ENCODE measurements around the gene RELB.
"Not testable (repeated sequence)": the region's sequence is repeated elsewhere in the genome, so short reads cannot be mapped to it uniquely, and the experiment has no call there.

Gene RELB

DNA sequence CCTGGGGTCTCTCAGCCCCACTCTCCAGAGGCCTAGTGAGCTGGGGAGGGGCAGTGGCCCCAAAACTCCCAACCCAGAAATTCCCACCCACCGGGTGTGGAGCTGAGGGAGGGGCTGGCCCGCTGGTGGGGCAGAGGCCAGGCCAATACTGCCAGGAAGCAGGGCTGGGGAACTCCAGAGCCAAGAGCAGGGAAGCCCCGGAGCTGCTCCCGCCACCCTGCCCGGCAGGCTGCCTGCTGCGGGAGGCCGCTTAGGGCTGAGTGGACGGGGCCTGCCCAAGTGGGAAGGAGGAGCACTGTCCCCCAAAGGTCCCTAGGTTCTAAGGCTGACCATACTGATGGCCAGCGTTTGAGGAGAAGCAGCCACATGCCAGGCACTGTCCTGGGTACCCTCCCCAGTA lies 13.0 kb upstream of the RELB start:
- Histone ChIP-seq H3K36me3 (ENCODE audit: control insufficient read depth in 1 of 2, insufficient read depth in 2 of 2, low read length in 2 of 2) (peaks cover 27 to 83% of the 10 kb centered on the region in 2 donors), H3K27ac (ENCODE audit: low read length) (no peak overlapping the region), H3K4me3 (ENCODE audit: low read depth in 1 of 2, low read length in 2 of 2) (no peak overlapping the region), H3K27me3 (ENCODE audit: low read depth, low read length) (no peaks in the 10 kb centered on the region), H3K9me3 (ENCODE audit: control insufficient read depth in 1 of 2, low read length in 2 of 2) (no peaks in the 10 kb centered on the region), H3K4me1 (ENCODE audit: control insufficient read depth in 1 of 2, insufficient read depth in 2 of 2, low read length in 2 of 2) (no peaks in the 10 kb centered on the region)

DNA sequence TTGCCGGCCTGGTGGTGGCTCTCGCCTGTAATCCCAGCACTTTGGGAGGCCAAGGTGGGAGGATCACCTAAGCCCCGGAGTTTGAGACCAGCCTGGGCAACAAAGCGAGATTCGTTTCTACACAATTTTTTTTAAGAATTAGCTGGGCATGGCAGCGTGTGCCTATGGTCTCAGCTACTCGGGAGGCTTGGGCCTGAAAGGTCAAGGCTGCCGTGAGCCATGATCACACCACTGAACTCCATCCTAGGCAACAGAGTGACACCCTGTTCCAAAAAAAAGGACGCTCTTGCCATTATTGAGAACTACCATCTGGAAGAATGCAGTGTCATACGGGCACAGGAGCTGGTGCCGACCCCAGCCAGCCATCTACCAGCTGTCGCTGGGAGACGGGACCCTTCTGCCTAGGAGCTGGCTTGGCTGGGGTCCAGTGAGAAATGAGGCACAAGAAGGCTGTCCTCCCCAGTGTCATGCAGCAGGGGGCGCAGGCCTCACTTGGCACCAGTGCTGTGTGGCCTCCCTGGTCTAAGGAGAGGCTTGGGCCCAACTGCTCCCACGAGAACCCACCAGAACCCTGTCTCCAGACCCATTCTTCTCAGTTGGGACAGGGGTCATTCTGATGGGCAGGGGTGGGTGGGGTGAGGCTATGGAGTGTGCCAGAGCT lies 12.2 kb upstream of the RELB start:
- Histone ChIP-seq H3K36me3 (ENCODE audit: control insufficient read depth in 1 of 2, insufficient read depth in 2 of 2, low read length in 2 of 2) (peaks cover 25 to 79% of the 10 kb centered on the region in 2 donors), H3K27me3 (ENCODE audit: low read depth, low read length) (no peaks in the 10 kb centered on the region), H3K9me3 (ENCODE audit: control insufficient read depth in 1 of 2, low read length in 2 of 2) (no peaks in the 10 kb centered on the region), H3K4me3 (ENCODE audit: low read depth in 1 of 2, low read length in 2 of 2) (no peak overlapping the region), H3K27ac (ENCODE audit: low read length) (no peak overlapping the region), H3K4me1 (ENCODE audit: control insufficient read depth in 1 of 2, insufficient read depth in 2 of 2, low read length in 2 of 2) (no peaks in the 10 kb centered on the region)

DNA sequence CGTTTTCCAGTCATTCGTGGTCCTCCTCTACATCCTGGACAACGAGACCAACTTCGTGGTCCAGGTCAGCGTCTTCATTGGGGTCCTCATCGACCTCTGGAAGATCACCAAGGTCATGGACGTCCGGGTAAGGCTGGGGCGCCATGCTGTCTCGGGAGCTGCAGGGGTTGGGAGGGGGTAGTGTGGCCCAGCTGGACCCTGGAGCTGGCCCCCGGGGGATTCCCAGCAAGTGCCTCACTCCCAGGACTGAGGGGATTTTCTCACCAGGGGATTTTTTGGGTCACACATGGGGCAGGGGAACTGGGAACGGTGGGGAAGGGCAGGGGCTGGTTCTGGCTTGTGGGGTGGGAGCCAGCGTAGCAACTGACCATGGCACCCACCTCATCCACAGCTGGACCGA lies 10.8 kb upstream of the RELB start:
- Histone ChIP-seq H3K4me1 (ENCODE audit: control insufficient read depth in 1 of 2, insufficient read depth in 2 of 2, low read length in 2 of 2) (no peaks in the 10 kb centered on the region), H3K4me3 (ENCODE audit: low read depth in 1 of 2, low read length in 2 of 2) (no peak overlapping the region), H3K27ac (ENCODE audit: low read length) (no peak overlapping the region), H3K36me3 (ENCODE audit: control insufficient read depth in 1 of 2, insufficient read depth in 2 of 2, low read length in 2 of 2) (peaks cover 15 to 64% of the 10 kb centered on the region in 2 donors), H3K9me3 (ENCODE audit: control insufficient read depth in 1 of 2, low read length in 2 of 2) (no peaks in the 10 kb centered on the region), H3K27me3 (ENCODE audit: low read depth, low read length) (no peaks in the 10 kb centered on the region)

DNA sequence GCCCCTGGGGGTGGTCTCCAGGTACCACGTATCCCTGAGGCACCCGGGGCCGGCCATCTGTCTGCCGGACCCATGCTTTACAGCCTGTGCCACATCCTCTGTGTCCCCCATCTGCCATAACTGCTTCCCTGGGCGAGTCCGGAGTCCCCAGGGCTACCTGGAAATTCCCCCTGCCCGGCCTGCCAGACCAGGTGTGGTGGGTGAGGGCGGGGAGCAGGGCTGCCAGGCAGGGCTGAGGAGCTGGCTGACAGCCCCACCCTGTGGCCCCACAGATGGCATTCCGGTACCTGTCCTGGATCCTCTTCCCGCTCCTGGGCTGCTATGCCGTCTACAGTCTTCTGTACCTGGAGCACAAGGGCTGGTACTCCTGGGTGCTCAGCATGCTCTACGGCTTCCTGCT lies 10.3 kb upstream of the RELB start:
- Histone ChIP-seq H3K36me3 (ENCODE audit: control insufficient read depth in 1 of 2, insufficient read depth in 2 of 2, low read length in 2 of 2) (peaks cover 14 to 60% of the 10 kb centered on the region in 2 donors), H3K4me3 (ENCODE audit: low read depth in 1 of 2, low read length in 2 of 2) (no peak overlapping the region), H3K9me3 (ENCODE audit: control insufficient read depth in 1 of 2, low read length in 2 of 2) (no peaks in the 10 kb centered on the region), H3K27me3 (ENCODE audit: low read depth, low read length) (no peaks in the 10 kb centered on the region), H3K27ac (ENCODE audit: low read length) (no peak overlapping the region), H3K4me1 (ENCODE audit: control insufficient read depth in 1 of 2, insufficient read depth in 2 of 2, low read length in 2 of 2) (no peaks in the 10 kb centered on the region)

DNA sequence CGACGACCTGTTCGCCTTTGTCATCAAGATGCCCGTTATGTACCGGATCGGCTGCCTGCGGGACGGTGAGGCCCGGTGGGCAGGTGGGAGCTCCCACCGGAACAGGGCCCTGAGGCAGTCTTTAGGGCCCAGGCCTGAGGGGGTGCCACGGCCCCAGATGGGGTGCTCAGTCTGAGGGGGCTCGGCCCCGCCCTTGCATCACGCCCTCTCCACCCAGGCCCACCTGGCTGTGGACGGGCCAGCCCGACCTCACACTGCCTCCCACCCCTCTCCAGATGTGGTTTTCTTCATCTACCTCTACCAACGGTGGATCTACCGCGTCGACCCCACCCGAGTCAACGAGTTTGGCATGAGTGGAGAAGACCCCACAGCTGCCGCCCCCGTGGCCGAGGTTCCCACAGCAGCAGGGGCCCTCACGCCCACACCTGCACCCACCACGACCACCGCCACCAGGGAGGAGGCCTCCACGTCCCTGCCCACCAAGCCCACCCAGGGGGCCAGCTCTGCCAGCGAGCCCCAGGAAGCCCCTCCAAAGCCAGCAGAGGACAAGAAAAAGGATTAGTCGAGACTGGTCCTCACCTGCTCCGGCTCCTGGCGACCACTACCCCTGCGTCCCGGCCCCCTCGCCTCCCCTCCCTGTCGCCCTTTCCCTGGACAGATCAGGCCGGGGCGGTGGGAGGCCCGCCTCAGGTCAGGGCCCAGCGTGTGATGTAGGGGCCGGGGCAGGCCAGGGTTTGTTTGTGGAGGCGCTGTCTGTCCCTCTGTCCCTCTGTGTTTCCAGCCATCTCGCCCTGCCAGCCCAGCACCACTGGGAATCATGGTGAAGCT lies 8.7 kb upstream of the RELB start:
- Histone ChIP-seq H3K4me3 (ENCODE audit: low read depth in 1 of 2, low read length in 2 of 2) (no peak overlapping the region), H3K36me3 (ENCODE audit: control insufficient read depth in 1 of 2, insufficient read depth in 2 of 2, low read length in 2 of 2) (peaks cover 7 to 46% of the 10 kb centered on the region in 2 donors), H3K4me1 (ENCODE audit: control insufficient read depth in 1 of 2, insufficient read depth in 2 of 2, low read length in 2 of 2) (no peaks in the 10 kb centered on the region), H3K27me3 (ENCODE audit: low read depth, low read length) (no peaks in the 10 kb centered on the region), H3K9me3 (ENCODE audit: control insufficient read depth in 1 of 2, low read length in 2 of 2) (no peaks in the 10 kb centered on the region), H3K27ac (ENCODE audit: low read length) (no peak overlapping the region)

DNA sequence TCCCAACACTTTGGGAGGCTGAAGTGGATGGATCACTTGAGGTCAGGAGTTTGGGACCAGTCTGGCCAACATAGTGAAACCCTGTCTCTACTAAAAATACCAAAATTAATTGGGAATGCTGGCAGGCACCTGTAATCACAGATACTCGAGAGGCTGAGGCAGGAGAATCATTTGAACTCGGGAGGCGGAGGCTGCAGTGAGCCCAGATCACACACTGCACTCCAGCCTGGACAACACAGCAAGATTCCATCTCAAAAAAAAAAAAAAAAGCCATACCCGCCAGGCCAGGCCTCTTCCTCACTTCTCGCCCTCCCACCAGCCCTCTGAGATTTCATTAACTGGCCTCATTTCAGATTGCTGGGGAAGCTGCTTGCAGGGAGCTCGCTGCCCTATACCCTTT lies 7.7 kb upstream of the RELB start:
- peaks cover 6 to 36% of the 10 kb centered on the region in 2 donors for H3K36me3 ChIP-seq (ENCODE audit: control insufficient read depth in 1 of 2, insufficient read depth in 2 of 2, low read length in 2 of 2)

DNA sequence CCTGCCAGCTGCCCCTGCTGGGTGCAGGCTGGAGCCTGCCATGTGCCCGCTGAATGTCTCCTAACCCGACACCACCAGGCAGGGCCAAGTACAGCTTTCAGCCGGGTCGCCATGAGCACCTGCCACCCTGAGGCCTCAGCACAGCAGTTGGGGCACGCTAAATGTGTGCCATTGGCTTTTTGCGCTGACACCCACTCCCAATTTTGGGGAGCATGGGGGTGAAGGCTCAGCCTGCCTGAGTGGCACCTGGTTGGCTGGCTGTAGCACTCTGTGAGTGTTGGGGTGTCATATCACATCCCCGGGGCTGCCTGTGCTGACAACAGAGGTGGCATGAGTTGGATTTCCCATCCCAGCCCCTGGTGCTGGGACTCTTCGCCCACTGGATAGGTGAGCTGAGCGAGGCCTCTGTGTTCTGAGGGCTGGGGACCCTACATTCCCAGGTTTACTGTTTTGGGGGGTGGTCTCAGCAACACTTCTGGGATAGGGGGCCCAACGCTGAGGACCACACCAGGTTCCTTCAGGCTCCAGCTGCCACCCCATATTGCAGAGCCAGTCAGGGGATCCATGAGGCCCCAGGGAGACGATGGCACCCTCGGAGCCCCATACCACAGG lies 7.2 kb upstream of the RELB start:
- Histone ChIP-seq H3K27ac (ENCODE audit: low read length) (no peak overlapping the region), H3K9me3 (ENCODE audit: control insufficient read depth in 1 of 2, low read length in 2 of 2) (no peaks in the 10 kb centered on the region), H3K4me3 (ENCODE audit: low read depth in 1 of 2, low read length in 2 of 2) (no peak overlapping the region)

More for the DNA sequence above, 7.7 kb upstream of the RELB start:
- Histone ChIP-seq H3K27me3 (ENCODE audit: low read depth, low read length) (no peaks in the 10 kb centered on the region), H3K27ac (ENCODE audit: low read length) (no peak overlapping the region), H3K4me1 (ENCODE audit: control insufficient read depth in 1 of 2, insufficient read depth in 2 of 2, low read length in 2 of 2) (no peaks in the 10 kb centered on the region), H3K9me3 (ENCODE audit: control insufficient read depth in 1 of 2, low read length in 2 of 2) (no peaks in the 10 kb centered on the region), H3K4me3 (ENCODE audit: low read depth in 1 of 2, low read length in 2 of 2) (no peak overlapping the region)

DNA sequence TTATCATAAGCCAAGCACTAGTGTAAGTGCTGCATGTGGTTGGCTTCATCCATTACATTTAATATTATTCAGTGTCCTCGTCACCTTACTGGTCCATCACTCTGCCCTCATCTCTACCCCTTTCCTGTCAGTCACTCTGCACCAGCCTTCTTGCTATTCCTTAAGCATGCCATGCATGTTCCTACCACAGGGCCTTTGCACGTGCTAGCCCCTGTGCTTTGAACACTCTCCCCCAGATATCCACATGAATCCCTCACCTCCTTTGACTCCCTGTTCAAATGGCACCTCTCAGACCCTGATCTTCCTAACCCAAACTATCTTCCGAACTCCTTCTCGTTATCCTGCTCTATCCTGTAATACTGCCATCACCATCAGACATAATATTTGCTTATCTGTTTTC lies 3.2 kb upstream of the RELB start:
- Histone ChIP-seq H3K4me3 (ENCODE audit: low read depth in 1 of 2, low read length in 2 of 2) (no peak overlapping the region), H3K27me3 (ENCODE audit: low read depth, low read length) (no peaks in the 10 kb centered on the region), H3K4me1 (ENCODE audit: control insufficient read depth in 1 of 2, insufficient read depth in 2 of 2, low read length in 2 of 2) (peaks cover 0 to 6% of the 10 kb centered on the region in 2 donors), H3K9me3 (ENCODE audit: control insufficient read depth in 1 of 2, low read length in 2 of 2) (no peaks in the 10 kb centered on the region), H3K36me3 (ENCODE audit: control insufficient read depth in 1 of 2, insufficient read depth in 2 of 2, low read length in 2 of 2) (peaks cover 0 to 3% of the 10 kb centered on the region in 2 donors), H3K27ac (ENCODE audit: low read length) (no peak overlapping the region)

More for the DNA sequence above, 7.2 kb upstream of the RELB start:
- no peaks in the 10 kb centered on the region for H3K4me1 ChIP-seq (ENCODE audit: control insufficient read depth in 1 of 2, insufficient read depth in 2 of 2, low read length in 2 of 2)
- peaks cover 6 to 34% of the 10 kb centered on the region in 2 donors for H3K36me3 ChIP-seq (ENCODE audit: control insufficient read depth in 1 of 2, insufficient read depth in 2 of 2, low read length in 2 of 2)
- H3K27me3 ChIP-seq (ENCODE audit: low read depth, low read length) = no peaks in the 10 kb centered on the region

DNA sequence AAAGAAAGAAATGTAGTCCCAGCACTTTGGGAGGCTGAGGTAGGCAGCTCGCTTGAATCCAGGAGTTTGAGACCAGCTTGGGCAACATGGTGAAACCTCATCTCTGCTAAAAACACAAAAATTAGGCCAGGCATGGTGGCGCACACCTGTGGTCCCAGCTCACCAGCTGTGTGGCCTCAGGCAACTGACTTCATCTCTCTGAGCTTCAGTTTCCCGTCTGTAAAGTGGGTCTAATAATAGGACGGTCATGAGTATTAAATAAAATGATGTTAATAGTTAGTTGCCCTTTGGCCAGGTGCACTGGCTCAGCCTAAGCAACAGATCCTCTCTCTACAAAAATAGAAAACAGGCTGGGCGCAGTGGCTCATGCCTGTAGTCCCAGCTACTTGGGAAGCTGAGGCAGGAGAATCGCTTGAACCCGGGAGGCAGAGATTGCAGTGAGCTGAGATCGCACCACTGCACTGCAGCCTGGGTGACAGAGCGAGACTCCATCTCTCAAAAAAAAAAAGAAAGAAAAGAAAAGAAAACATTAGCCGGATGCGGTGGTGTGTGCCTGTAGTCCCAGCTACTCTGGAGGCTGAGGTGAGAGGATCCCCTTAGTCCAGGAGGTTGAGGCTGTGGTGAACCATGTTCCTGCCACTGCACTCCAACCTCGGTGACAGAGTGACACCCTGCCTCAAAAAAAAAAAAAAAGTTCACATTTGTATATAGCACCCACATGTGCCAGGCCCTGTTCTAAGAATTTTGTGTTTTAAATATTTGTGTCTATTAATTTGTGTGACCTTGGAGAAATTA lies 1.9 kb upstream of the RELB start:
- not testable (repeated sequence) for H3K9me3 ChIP-seq (ENCODE audit: control insufficient read depth in 1 of 2, low read length in 2 of 2); H3K36me3 ChIP-seq (ENCODE audit: control insufficient read depth in 1 of 2, insufficient read depth in 2 of 2, low read length in 2 of 2); H3K27me3 ChIP-seq (ENCODE audit: low read depth, low read length); H3K27ac ChIP-seq (ENCODE audit: low read length); H3K4me3 ChIP-seq (ENCODE audit: low read depth in 1 of 2, low read length in 2 of 2); H3K4me1 ChIP-seq (ENCODE audit: control insufficient read depth in 1 of 2, insufficient read depth in 2 of 2, low read length in 2 of 2)

DNA sequence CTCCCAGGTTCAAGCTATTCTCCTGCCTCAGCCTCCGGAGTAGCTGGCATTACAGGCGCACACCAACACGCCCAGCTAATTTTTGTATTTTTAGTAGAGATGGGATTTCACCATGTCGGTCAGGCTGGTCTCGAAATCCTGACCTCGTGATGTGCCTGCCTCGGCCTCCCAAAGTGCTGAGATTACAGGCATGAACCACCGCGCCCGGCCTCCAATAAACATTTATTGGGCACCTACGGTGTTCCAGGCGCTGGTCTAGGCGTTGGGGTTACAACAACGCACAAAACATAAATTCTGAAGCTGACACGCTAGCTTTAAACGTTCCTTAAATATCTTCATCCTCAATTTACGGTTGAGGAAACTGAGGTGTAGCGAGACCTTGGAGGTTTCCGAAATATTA lies 599 bp upstream of the RELB start:
- not testable (repeated sequence) for H3K27me3 ChIP-seq (ENCODE audit: low read depth, low read length); H3K4me1 ChIP-seq (ENCODE audit: control insufficient read depth in 1 of 2, insufficient read depth in 2 of 2, low read length in 2 of 2)
- peak overlapping the region in 1 of 2 donors; percentile 32 for H3K4me3 ChIP-seq (ENCODE audit: low read depth in 1 of 2, low read length in 2 of 2)

DNA sequence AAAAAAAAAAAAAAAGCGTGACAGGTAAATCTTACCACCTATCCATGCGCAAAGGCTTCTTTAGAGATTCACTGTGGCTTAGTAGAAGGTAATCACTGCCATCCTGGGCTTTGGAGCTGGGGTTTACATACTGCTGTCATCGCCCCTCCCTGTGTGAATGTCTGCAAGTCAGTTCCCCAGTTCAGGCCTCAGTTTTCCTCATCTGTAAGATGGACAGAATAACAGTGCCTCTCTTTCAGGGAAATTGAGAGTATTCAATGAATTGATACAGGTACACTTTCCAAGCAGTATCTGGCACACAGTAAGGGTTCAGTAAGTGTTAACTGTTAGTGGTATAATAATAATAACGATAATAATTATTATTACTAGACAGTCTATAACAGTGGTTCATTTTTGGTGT lies 2.2 kb downstream of the RELB start:
- H3K27me3 ChIP-seq (ENCODE audit: low read depth, low read length) = no peaks in the 10 kb centered on the region
- H3K4me1 ChIP-seq (ENCODE audit: control insufficient read depth in 1 of 2, insufficient read depth in 2 of 2, low read length in 2 of 2) = peaks cover 0 to 6% of the 10 kb centered on the region in 2 donors
- no peaks in the 10 kb centered on the region for H3K9me3 ChIP-seq (ENCODE audit: control insufficient read depth in 1 of 2, low read length in 2 of 2)
- H3K27ac ChIP-seq (ENCODE audit: low read length) = no peak overlapping the region
- H3K36me3 ChIP-seq (ENCODE audit: control insufficient read depth in 1 of 2, insufficient read depth in 2 of 2, low read length in 2 of 2) = peaks cover 3% of the 10 kb centered on the region in 2 donors
- no peak overlapping the region for H3K4me3 ChIP-seq (ENCODE audit: low read depth in 1 of 2, low read length in 2 of 2)

More for the DNA sequence above, 599 bp upstream of the RELB start:
- H3K27ac ChIP-seq (ENCODE audit: low read length); H3K36me3 ChIP-seq (ENCODE audit: control insufficient read depth in 1 of 2, insufficient read depth in 2 of 2, low read length in 2 of 2); H3K9me3 ChIP-seq (ENCODE audit: control insufficient read depth in 1 of 2, low read length in 2 of 2): not testable (repeated sequence)

Data from muscle layer of duodenum (tissue), 2 donors.